ENCODE measurements around the gene BCLAF3.

BCLAF3 gene

DNA sequence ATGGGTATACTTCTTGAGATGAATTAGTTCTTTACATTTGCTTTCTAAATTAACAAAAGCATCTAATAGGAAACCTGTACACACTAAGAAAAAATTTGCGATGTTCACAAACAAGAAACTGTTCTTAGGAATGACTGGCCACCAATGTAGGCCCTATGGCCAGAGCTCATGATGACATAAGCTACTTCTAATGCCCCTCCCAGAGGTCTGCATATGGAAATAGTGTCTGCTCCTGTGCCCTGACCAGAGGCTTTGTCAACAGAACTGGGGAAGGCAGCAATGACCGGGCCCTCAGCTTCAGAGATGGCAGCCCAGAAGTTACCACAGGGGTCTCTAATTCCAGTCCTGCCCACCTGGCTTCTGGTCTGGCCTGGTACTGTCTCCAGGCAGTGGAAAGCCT is 15.0 kb upstream of the BCLAF3 start:
- H3K4me1 Mint-ChIP-seq (ENCODE audit: low read depth in 2 of 2): no peaks in the 10 kb centered on the region
- H3K4me3 Mint-ChIP-seq: no peak overlapping the region
- H3K9me3 Mint-ChIP-seq: no peaks in the 10 kb centered on the region
- H3K27ac Mint-ChIP-seq: no peak overlapping the region
- DNase-seq: no peak
- no peak for ATAC-seq (replicated peaks)
- no peaks in the 10 kb centered on the region for H3K27me3 Mint-ChIP-seq
- no peaks in the 10 kb centered on the region for H3K36me3 Mint-ChIP-seq (ENCODE audit: insufficient read depth)

DNA sequence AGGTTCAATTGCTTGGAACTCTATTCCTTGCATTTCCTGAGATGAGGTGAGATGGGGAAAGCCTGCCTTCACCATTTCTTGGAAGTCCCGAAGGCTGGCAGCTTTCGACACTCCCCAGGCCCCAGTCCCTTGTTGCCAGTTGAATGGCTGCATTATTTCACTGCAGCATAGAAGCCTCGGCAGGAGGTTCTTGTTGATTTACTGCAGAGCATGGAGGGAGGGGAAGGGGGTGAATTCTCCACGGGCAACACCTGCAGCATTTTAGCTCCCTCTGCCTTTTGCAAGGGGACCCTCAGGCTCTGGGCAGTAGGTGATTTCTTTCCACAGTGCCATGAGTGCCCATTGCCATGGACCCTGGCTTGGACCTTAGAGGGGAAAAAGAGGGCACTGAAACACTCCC is 10.7 kb upstream of the BCLAF3 start:
- no peak for ATAC-seq (replicated peaks)
- no peaks in the 10 kb centered on the region for H3K36me3 Mint-ChIP-seq (ENCODE audit: insufficient read depth)
- H3K27me3 Mint-ChIP-seq: no peaks in the 10 kb centered on the region
- H3K27ac Mint-ChIP-seq: no peak overlapping the region
- no peak overlapping the region for H3K4me3 Mint-ChIP-seq
- no peaks in the 10 kb centered on the region for H3K9me3 Mint-ChIP-seq
- H3K4me1 Mint-ChIP-seq (ENCODE audit: low read depth in 2 of 2): no peaks in the 10 kb centered on the region
- DNase-seq: no peak

DNA sequence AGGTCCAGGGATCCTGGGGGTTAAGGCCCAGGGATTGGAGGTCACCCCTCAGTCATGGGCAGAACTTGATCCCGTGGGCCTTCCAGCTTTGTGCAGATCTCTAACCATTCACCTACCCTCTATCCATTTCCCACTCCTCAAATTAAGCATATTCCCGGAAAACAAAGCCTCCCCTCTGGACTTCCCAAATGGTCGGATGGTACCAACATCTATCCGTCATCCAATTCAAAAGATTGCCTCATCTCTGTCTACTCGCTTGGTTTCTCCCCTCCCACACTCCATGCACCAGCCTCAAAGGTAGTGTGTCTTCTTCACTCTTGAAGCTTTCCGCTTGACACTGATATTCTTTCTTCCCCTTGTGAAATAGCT is 473 bp upstream of the BCLAF3 start:
- H3K4me1 Mint-ChIP-seq (ENCODE audit: low read depth in 2 of 2): peaks cover 7 to 9% of the 10 kb centered on the region in 2 donors
- DNase-seq (peak in 1 of 3 experiments; percentile 0), ATAC-seq (replicated peaks) (no peak)
- peak overlapping the region; percentile 81 to 83 for H3K27ac Mint-ChIP-seq
- no peaks in the 10 kb centered on the region for H3K27me3 Mint-ChIP-seq
- H3K36me3 Mint-ChIP-seq (ENCODE audit: insufficient read depth): peaks cover 5% of the 10 kb centered on the region
- peak overlapping the region; percentile 76 to 79 for H3K4me3 Mint-ChIP-seq
- no peaks in the 10 kb centered on the region for H3K9me3 Mint-ChIP-seq

DNA sequence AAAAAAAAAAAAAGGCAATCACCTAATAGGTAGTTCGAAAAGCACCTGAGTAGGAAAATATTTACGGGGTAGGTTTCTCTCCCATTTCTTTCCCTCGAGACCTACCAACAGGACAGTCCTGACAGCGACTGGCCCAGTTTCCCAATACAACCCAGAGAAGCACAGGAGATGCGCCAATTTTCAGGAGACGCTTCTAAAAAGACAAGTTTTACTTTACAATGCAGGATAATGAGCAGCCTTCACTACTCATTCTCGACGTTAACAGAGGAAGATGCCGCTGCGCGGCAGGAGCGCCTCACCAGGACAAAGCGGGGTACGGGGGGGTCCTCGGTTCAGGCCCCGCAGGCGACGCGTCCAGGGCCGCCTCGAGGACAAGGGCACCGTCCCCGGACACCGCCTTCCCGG is 708 bp downstream of the BCLAF3 start:
- no peak for DNase-seq
- ATAC-seq (replicated peaks): peak; percentile 31

DNA sequence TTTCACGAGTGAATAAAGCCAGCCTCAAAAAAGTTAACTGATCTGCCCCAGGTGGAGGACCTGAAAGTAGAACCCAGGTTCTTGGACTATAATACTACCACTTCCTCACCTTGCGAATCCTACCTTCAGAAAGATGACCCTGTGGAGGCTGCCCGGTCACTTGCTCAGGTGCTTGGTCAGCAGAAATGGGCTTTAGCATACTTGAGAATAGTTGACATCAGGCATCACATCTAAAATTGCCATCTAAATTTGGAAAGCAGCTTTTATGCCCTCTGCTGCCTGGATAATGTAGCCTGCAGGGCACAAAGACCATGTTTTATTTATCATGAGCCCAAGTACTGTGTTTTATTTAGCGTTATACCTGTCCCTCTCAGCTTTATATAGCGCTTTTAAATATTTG is 3.0 kb downstream of the BCLAF3 start:
- Mint-ChIP-seq H3K4me3 (no peak overlapping the region), H3K9me3 (no peaks in the 10 kb centered on the region), H3K4me1 (ENCODE audit: low read depth in 2 of 2) (peaks cover 7 to 9% of the 10 kb centered on the region in 2 donors), H3K27ac (no peak overlapping the region), H3K36me3 (ENCODE audit: insufficient read depth) (peaks cover 5% of the 10 kb centered on the region), H3K27me3 (no peaks in the 10 kb centered on the region)
- ATAC-seq (replicated peaks) (no peak), DNase-seq (no peak)

More for the DNA sequence above, 708 bp downstream of the BCLAF3 start:
- Mint-ChIP-seq H3K36me3 (ENCODE audit: insufficient read depth) (peaks cover 5% of the 10 kb centered on the region), H3K9me3 (no peaks in the 10 kb centered on the region), H3K27me3 (no peaks in the 10 kb centered on the region), H3K4me3 (peak overlapping the region; percentile 79 to 80), H3K27ac (peak overlapping the region; percentile 78 to 84), H3K4me1 (ENCODE audit: low read depth in 2 of 2) (peaks cover 7 to 9% of the 10 kb centered on the region in 2 donors)

DNA sequence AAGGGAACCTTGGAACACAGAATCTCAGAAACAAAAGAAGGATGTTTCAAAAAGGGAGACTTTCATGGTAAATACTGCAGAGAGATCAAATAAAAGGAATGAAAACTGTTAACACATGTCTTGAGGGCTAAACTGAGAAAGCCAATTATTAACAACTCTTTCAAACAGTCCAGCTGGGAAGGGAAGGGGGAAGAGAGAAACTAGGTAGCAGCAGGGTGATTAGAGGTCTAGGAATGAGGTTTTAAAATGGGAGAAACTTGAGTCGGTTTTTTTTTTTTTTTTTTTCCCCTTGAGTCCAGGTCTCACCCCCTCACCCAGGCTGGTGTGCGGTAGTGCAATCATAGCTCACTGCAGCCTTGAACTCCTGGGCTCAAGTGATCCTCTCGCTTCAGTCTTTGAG is 4.3 kb downstream of the BCLAF3 start:
- DNase-seq (no peak), ATAC-seq (replicated peaks) (no peak)
- Mint-ChIP-seq H3K27ac (peak overlapping the region in 1 of 2 donors; percentile 41), H3K9me3 (no peaks in the 10 kb centered on the region), H3K27me3 (no peaks in the 10 kb centered on the region), H3K36me3 (ENCODE audit: insufficient read depth) (peaks cover 3% of the 10 kb centered on the region), H3K4me3 (no peak overlapping the region), H3K4me1 (ENCODE audit: low read depth in 2 of 2) (peaks cover 8 to 15% of the 10 kb centered on the region in 2 donors)

DNA sequence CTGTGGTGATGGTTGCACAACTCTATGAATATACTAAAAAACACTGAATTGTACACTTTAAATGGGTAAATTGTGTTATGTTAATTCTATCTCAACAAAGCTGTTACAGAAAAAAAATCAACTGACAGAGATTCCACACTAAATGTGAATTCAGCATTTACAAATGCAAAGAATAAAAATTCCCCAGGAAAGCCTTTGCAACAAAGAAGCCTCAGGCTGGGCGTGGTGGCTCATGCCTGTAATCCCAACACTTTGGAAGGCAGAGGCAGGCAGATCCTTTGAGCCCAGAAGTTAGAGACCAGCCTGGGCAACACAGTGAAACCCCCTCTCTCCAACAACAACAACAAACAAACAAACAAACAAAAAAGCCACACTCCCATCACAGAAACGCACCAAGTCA is 8.9 kb downstream of the BCLAF3 start:
- peaks cover 4% of the 10 kb centered on the region for H3K36me3 Mint-ChIP-seq (ENCODE audit: insufficient read depth)
- no peak overlapping the region for H3K4me3 Mint-ChIP-seq
- H3K27ac Mint-ChIP-seq: peak overlapping the region in 1 of 2 donors; percentile 77
- ATAC-seq (replicated peaks) (no peak), DNase-seq (no peak)
- H3K27me3 Mint-ChIP-seq: no peaks in the 10 kb centered on the region
- no peaks in the 10 kb centered on the region for H3K9me3 Mint-ChIP-seq
- H3K4me1 Mint-ChIP-seq (ENCODE audit: low read depth in 2 of 2): peaks cover 16 to 25% of the 10 kb centered on the region in 2 donors

DNA sequence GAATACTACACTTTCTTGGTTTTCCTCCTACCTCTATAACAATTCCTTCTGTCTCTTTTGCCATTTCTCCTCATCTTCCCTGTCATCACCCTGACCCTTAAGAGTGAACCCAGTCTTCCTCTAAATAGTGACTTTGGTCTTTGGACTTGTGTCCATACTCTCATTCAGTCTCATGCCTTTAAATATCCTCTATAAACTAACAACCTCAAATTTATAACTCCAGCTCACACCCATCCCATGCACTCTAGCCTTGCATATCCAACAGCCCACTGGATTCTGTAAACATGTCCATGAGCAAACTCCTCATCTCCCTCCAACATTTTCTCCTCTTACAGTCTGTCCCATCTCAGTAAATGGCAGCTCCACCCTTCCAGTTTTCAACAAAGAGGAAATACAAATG is 15.0 kb downstream of the BCLAF3 start:
- ATAC-seq (replicated peaks) (no peak), DNase-seq (no peak)
- peaks cover 4% of the 10 kb centered on the region for H3K36me3 Mint-ChIP-seq (ENCODE audit: insufficient read depth)
- H3K4me1 Mint-ChIP-seq (ENCODE audit: low read depth in 2 of 2): peaks cover 17 to 31% of the 10 kb centered on the region in 2 donors
- no peak overlapping the region for H3K27ac Mint-ChIP-seq
- H3K27me3 Mint-ChIP-seq: no peaks in the 10 kb centered on the region
- H3K9me3 Mint-ChIP-seq: no peaks in the 10 kb centered on the region
- peak overlapping the region in 1 of 2 donors; percentile 15 for H3K4me3 Mint-ChIP-seq

DNA sequence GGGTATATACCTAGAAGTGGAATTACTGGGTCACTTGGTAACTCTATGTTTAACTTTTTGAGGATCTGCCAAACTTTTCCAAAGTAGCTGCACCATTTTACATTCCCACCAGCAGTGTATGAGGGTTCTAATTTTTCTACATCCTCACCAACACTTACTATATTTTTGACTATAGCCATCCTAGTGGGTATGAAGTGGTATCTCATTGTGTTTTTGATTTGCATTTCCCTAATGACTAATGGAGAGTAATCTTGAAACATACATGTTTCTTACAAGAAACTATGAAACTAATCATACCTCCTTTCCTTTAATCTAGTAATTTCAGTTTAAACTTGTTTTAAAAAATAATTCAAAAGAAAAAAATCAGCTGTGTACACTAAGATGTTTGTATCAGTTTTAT is 17.9 kb downstream of the BCLAF3 start:
- no peaks in the 10 kb centered on the region for H3K27me3 Mint-ChIP-seq
- no peak overlapping the region for H3K27ac Mint-ChIP-seq
- peaks cover under 1% of the 10 kb centered on the region for H3K36me3 Mint-ChIP-seq (ENCODE audit: insufficient read depth)
- H3K4me3 Mint-ChIP-seq: no peak overlapping the region
- DNase-seq (no peak), ATAC-seq (replicated peaks) (no peak)
- no peaks in the 10 kb centered on the region for H3K9me3 Mint-ChIP-seq
- peaks cover 10 to 20% of the 10 kb centered on the region in 2 donors for H3K4me1 Mint-ChIP-seq (ENCODE audit: low read depth in 2 of 2)

DNA sequence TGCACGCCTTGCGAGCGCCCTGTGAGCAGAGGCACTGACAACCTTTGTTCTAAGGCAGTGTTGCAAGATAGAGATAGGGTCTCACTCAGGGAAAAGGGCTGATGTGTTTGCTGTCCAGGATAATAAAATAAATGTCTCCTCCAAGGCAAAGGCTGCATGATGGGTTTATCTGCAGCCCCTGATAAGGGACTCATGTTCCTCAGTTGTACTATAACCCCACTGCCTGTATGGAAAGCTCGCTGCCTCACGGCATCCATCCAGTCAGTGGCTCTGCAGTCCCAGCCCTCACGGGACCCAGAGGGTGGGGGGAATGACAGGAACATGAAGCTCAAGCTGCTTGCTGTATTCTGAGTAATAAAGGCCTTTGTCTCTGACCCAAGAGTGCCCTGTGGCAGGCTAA is 22.6 kb downstream of the BCLAF3 start:
- Mint-ChIP-seq H3K4me1 (ENCODE audit: low read depth in 2 of 2) (no peaks in the 10 kb centered on the region), H3K4me3 (no peak overlapping the region), H3K9me3 (no peaks in the 10 kb centered on the region), H3K36me3 (ENCODE audit: insufficient read depth) (peaks cover 15% of the 10 kb centered on the region), H3K27me3 (no peaks in the 10 kb centered on the region), H3K27ac (no peak overlapping the region)
- ATAC-seq (replicated peaks): no peak
- no peak for DNase-seq

DNA sequence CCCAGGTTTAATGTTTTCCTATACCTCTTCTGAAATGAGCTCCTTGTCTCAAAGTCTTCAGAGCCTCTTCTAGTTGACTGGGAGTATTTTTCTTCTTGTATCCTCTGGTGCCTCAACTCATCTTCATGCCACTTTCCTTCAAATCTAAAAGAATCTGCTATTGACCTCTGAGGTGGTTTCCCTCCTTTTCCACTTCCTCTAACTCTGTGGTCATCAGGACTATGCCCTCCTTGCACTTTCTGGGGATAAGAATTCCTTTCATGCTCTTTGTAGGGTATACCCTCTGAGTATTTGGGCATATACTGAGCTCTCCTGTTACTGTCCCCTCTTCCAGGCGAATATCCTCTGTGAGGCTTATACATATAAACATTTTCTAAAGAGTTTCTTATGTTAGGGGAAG is 24.8 kb downstream of the BCLAF3 start:
- DNase-seq (no peak), ATAC-seq (replicated peaks) (no peak)
- Mint-ChIP-seq H3K27me3 (no peaks in the 10 kb centered on the region), H3K9me3 (no peaks in the 10 kb centered on the region), H3K4me3 (no peak overlapping the region), H3K27ac (no peak overlapping the region), H3K4me1 (ENCODE audit: low read depth in 2 of 2) (peaks cover 0 to 1% of the 10 kb centered on the region in 2 donors), H3K36me3 (ENCODE audit: insufficient read depth) (peaks cover 17% of the 10 kb centered on the region)

DNA sequence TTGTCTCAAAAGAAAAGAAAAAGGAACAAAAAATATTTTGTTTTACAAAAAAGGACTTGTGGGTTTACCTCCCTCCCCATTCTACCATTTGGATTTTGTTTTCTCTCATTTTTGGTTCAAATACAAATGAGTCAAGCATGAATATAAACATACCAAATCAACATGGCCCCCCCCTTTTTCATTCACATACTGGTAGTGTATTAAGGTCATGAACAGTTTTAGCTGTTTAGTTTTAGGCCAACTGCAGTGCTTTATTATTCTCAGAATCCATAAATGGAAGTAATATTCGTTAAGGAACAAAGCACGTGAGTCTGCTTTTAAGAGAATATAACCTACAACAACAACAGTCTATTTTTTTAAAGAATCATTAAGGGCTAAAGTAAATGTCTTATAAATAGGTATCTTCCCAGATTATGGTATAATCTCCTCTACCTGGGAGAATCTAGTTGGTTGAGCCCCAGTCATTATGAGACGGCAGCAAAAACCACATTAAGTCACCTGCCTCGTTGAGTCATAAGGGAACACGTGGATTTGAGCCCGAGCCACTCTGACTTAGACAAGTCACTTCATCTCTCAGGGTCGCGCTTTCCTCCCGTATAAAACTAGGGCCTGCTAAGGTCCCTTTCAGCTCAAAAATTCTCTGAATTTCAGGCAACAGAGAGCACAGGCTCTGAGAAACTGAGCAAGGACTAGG is 26.7 kb downstream of the BCLAF3 start:
- Mint-ChIP-seq H3K27me3 (no peaks in the 10 kb centered on the region), H3K4me3 (no peak overlapping the region), H3K36me3 (ENCODE audit: insufficient read depth) (peaks cover 17% of the 10 kb centered on the region), H3K27ac (no peak overlapping the region), H3K4me1 (ENCODE audit: low read depth in 2 of 2) (peaks cover 0 to 4% of the 10 kb centered on the region in 2 donors), H3K9me3 (no peaks in the 10 kb centered on the region)
- ATAC-seq (replicated peaks): no peak
- no peak for DNase-seq

DNA sequence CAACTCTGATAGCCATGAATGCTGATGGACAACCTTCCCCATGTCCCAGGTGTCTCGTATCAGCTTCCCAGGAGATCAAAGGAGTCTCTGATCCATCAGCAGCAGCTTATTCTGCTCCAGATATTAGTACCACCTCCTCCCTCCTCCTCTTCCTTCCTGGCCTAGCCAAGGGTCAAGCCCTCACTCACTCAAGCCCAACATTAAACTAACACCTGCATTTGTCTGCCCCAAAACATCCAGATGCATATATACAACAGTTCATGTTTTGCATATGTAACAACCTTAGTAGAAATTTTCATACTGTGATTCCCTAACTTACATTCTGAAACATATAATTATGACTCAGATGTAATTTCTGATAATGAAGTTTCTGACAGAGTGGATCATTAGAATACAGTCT is 29.9 kb downstream of the BCLAF3 start:
- Mint-ChIP-seq H3K4me3 (no peak overlapping the region), H3K9me3 (no peaks in the 10 kb centered on the region), H3K27ac (peak overlapping the region; percentile 20 to 66), H3K36me3 (ENCODE audit: insufficient read depth) (peaks cover 17% of the 10 kb centered on the region), H3K27me3 (no peaks in the 10 kb centered on the region), H3K4me1 (ENCODE audit: low read depth in 2 of 2) (peaks cover 0 to 4% of the 10 kb centered on the region in 2 donors)
- ATAC-seq (replicated peaks) (no peak), DNase-seq (no peak)

DNA sequence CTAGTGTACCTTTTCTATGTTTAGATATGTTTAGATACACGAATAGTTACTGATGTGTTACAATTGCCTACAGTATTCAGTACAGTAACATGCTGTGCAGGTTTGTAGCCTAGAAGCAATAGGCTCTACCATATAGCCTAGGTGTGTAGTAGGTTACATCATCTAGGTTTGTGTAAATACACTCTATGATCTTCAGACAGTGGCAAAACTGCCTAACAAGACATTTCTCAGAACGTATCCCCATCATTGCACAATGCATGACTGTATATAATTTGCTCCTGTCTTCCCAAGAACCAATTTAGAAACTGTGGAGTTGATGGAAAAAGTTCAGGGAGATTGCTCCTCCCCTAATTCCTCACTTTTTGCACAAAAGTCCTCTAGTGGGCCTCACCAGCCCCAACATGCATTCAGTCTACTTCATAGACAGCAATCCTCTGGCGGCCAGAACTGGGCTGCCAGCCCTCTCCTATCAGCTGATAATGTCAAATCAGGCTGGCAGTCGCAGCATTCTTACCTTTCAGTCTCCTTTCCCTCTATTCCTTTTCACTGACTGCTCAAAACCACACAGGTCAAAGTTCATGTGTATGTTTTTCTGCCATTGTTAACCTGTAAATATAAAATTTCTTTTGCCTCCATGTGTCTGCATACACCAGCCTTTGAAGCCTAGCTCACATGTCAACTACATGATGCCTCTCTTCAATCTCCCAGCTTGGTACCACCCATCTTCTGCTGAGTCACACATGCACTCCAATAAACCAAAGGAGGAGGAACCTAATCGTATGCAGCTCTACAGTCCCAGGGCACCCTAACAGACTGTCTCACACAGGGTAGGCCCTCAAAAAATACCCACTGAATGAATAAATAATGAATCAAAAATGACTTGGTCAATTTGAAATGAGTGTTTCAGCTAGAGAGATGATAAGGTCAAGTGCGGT is 32.0 kb downstream of the BCLAF3 start:
- Mint-ChIP-seq H3K36me3 (ENCODE audit: insufficient read depth) (peaks cover 5% of the 10 kb centered on the region), H3K27ac (no peak overlapping the region)

More for the DNA sequence above, 32.0 kb downstream of the BCLAF3 start:
- H3K4me1 Mint-ChIP-seq (ENCODE audit: low read depth in 2 of 2): peaks cover 0 to 4% of the 10 kb centered on the region in 2 donors
- no peaks in the 10 kb centered on the region for H3K9me3 Mint-ChIP-seq
- ATAC-seq (replicated peaks) (no peak), DNase-seq (no peak)
- no peak overlapping the region for H3K4me3 Mint-ChIP-seq
- H3K27me3 Mint-ChIP-seq: no peaks in the 10 kb centered on the region

All from effector memory CD8-positive, alpha-beta T cell (primary cell).